NOMO-1 treated with DMSO at 0.1 percent for 48 hours (cell line): Measurements from ENCODE around the gene CDC42EP4.
A peak's percentile ranks its signal among the peaks of the same experiment; 100 is the strongest.
"Not testable (repeated sequence)": the region's sequence is repeated elsewhere in the genome, so short reads cannot be mapped to it uniquely, and the experiment has no call there.

Experiments used
- DNase-seq: peaks from one replicate; lab custom pipeline; 2025; ENCODE audit not compliant: unreplicated experiment; lab: John Stamatoyannopoulos, UW

Gene CDC42EP4

GRCh38 chr17:73323409-73324159 lies 11.8 kb upstream of the CDC42EP4 start:
- peak; percentile 29 for DNase-seq

- no peak for DNase-seq
These were observed 8.9 kb upstream of the CDC42EP4 start for GRCh38 chr17:73320601-73321264.

GRCh38 chr17:73319766-73320165 lies 8.0 kb upstream of the CDC42EP4 start:
- no peak for DNase-seq

- no peak for DNase-seq
These were observed 7.0 kb upstream of the CDC42EP4 start for GRCh38 chr17:73318836-73319235.

GRCh38 chr17:73318427-73318813 lies 6.6 kb upstream of the CDC42EP4 start:
- no peak for DNase-seq

GRCh38 chr17:73317513-73318426 lies 6.0 kb upstream of the CDC42EP4 start:
- no peak for DNase-seq

GRCh38 chr17:73316919-73317505 lies 5.2 kb upstream of the CDC42EP4 start:
- DNase-seq, result no peak

- DNase-seq, result no peak
These were observed 3.7 kb upstream of the CDC42EP4 start for GRCh38 chr17:73315471-73315870.

- no peak for DNase-seq
These were observed 1.8 kb upstream of the CDC42EP4 start for GRCh38 chr17:73313526-73314127.

- not testable (repeated sequence) for DNase-seq
These were observed 1.1 kb upstream of the CDC42EP4 start for GRCh38 chr17:73312887-73313286.

- no peak for DNase-seq
These were observed 397 bp downstream of the CDC42EP4 start for GRCh38 chr17:73311428-73311780.

- peak; percentile 21 for DNase-seq
These were observed 1.8 kb downstream of the CDC42EP4 start for GRCh38 chr17:73309727-73310596.

- not testable (repeated sequence) for DNase-seq
These were observed 2.8 kb downstream of the CDC42EP4 start for GRCh38 chr17:73308959-73309358.

- no peak for DNase-seq
These were observed 3.6 kb downstream of the CDC42EP4 start for GRCh38 chr17:73308017-73308823.

GRCh38 chr17:73307130-73307529 lies 4.7 kb downstream of the CDC42EP4 start:
- DNase-seq, result no peak

GRCh38 chr17:73305845-73306836 lies 5.7 kb downstream of the CDC42EP4 start:
- DNase-seq, result no peak

- no peak for DNase-seq
These were observed 6.6 kb downstream of the CDC42EP4 start for GRCh38 chr17:73304971-73305812.
